Activated naive CD4-positive, alpha-beta T cell treated with anti-CD3 and anti-CD28 coated beads, Interleukin-2, amount 10 ng/mL, durations not matched to agents 7 days and 5 days (primary cell): ENCODE measurements around the gene GIPC1.
"Not testable (repeated sequence)": the region's sequence is repeated elsewhere in the genome, so short reads cannot be mapped to it uniquely, and the experiment has no call there.

Experiments
- CTCF ChIA-PET: fragments of 350-600 bp; sonication (Branson Sonifier 250); formaldehyde crosslinking; loops from one replicate; lab custom pipeline; 2021; ENCODE audit warnings: antibody characterized with exemption; lab: Charles Lee
- DNase-seq: peaks from one replicate; pipeline ENCODE4 v3.0.0-alpha.2; 2020
- H3K27ac Mint-ChIP-seq: one replicate; pipeline ENCODE4 v1.8.0; 2021; ENCODE audit warnings: mild to moderate bottlenecking, moderate library complexity, mixed read lengths
- H3K27me3 Mint-ChIP-seq: one replicate; pipeline ENCODE4 v1.8.0; 2021; ENCODE audit warnings: mild to moderate bottlenecking, mixed read lengths
- H3K36me3 Mint-ChIP-seq: one replicate; pipeline ENCODE4 v1.8.0; 2021; ENCODE audit warnings: mixed read lengths
- H3K4me1 Mint-ChIP-seq: one replicate; pipeline ENCODE4 v1.8.0; 2021; ENCODE audit warnings: mixed read lengths
- H3K4me3 Mint-ChIP-seq: one replicate; pipeline ENCODE4 v1.8.0; 2021; ENCODE audit warnings: mild to moderate bottlenecking, moderate library complexity, mixed read lengths
- H3K9me3 Mint-ChIP-seq: one replicate; pipeline ENCODE4 v1.8.0; 2021; ENCODE audit warnings: mixed read lengths

GIPC1 gene

DNA sequence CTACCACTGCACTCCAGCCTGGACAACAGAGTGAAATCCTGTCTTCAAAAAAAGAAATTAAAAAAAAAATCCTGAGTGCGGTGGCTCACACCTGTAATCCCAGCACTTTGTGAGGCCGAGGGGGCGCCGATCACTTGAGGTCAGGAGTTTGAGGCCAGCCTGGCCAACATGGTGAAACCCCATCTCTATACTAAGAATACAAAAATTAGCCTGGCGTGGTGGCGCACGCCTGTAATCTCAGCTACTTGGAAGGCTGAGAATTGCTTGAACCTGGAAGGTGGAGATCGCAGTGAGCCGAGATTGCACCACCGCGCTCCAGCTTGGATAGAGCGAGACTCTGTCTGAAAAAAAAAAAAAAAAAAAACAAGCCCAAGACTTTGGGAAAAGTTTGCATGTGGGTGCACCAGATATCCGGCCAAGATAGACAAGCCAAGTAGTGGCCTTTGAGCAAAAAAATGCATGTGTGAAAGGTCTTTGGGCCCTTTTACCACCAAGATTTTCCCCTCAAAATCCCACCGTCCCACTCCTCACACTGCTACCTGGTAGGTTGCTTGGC, 16.6 kb upstream of the GIPC1 start:
- peaks cover 41% of the 10 kb centered on the region for H3K36me3 Mint-ChIP-seq
- H3K4me3 Mint-ChIP-seq: no peak overlapping the region
- no peaks in the 10 kb centered on the region for H3K9me3 Mint-ChIP-seq
- H3K27me3 Mint-ChIP-seq: no peaks in the 10 kb centered on the region
- CTCF ChIA-PET: interaction anchor here (0.6 kb wide), 1 partner anchor 8 kb away, joined by 3 read pairs; no protein-coding TSS in a partner anchor
- no peak overlapping the region for H3K27ac Mint-ChIP-seq
- H3K4me1 Mint-ChIP-seq: peaks cover 68% of the 10 kb centered on the region
- no peak for DNase-seq

DNA sequence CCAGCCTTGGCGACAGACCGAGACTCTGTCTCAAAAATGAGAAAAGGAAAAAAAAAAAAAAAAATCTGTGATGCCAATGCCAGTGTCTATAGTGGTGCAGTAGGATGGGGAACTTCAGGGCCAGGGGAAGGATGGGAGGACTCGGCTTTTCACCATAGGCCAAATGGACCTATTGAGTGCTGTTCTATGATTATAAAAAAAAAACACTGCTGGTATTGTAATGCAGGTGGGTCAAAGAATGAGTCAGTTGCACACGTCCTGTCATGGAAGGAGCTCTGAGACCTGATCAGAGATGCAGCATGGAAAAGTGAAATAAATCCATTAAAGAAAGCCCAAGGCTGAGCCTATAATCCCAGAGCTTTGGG, 15.3 kb upstream of the GIPC1 start:
- Mint-ChIP-seq H3K4me1 (peaks cover 72% of the 10 kb centered on the region), H3K4me3 (no peak overlapping the region), H3K27ac (peak overlapping the region; percentile 56), H3K27me3 (no peaks in the 10 kb centered on the region), H3K36me3 (peaks cover 29% of the 10 kb centered on the region), H3K9me3 (no peaks in the 10 kb centered on the region)
- no peak for DNase-seq
- CTCF ChIA-PET: no interaction called here

DNA sequence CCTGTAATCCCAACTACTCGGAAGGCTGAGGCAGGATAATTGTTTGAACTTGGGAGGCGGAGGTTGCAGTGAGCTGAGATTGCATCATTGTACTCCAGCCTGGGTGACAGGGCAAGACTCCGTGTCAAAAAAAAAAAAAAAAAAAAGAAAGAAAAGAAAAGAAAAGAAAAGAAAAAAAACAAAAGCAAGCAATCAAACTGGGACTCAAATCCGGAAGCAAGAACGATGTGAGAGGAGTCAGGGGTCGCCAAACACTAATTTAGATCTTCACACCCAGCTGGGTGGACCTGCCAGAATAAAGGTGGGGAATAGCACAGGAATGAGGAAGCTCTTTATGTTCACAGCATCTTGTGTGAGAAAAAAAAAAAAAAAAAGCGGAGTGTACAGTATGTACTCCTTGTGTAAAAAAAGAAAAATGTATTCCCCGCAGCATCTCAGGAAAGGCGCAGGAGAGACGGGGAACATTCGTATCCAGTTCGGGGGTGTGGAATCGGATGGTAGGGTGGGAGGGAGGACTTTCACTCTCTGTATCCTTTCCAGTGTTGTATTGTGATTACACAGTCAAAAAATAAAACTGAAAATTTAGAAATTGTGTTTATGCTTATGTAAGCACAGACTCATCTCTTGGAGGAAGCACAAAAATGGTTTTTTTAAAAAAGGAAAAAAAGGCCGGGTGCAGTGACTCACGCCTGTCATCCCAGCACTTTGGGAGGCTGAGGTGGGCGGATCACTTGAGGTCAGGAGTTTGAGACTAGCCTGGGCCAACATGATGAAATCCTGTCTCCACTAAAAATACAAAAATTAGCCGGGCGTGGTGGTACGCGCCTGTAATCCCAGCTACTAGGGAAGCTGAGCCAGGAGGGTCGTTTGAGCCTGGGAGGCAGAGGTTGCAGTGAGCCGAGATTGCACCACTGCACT, 14.6 kb upstream of the GIPC1 start:
- peaks cover 23% of the 10 kb centered on the region for H3K36me3 Mint-ChIP-seq
- H3K27me3 Mint-ChIP-seq: peaks cover under 1% of the 10 kb centered on the region
- no peaks in the 10 kb centered on the region for H3K9me3 Mint-ChIP-seq
- no peak overlapping the region for H3K4me3 Mint-ChIP-seq
- peak overlapping the region; percentile 70 for H3K27ac Mint-ChIP-seq
- H3K4me1 Mint-ChIP-seq: peaks cover 72% of the 10 kb centered on the region
- no peak for DNase-seq
- CTCF ChIA-PET: no interaction called here

DNA sequence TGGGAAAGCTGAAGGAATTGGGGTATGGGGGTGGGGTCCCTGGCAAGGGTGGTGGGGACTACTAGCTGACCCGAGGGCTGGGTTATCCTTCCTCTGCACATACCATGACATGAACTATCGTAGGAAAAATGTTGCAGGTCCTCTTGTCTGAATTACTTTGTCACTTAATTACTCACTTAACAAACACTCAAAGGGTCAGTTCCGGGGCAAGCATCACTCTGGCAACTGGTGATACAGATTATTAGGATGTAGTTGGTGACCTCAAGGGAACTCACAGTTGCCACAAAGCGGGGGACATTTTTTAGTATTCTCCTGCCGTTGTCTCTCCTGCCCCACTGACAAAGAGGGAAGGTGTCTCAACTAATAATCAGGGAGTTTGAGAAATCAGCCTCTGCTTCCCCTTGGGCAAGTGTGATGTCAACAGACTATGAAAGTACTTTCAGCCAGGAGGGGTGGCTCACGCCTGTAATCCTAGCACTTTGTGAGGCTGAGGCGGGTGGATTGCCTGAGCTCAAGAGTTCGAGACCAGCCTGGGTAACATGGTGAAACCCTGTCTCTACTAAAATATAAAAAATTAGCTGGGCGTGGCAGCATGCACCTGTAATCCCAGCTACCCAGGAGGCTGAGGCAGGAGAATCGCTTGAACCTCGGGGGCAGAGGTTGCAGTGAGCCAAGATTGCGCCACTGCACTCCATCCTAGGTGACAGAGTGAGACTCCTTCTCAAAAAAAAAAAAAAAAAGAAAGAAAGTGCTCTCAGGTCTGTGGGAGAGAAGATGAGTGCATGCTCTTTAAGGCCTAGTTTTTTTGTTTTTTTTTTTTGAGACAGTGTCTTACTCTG, 12.0 kb upstream of the GIPC1 start:
- DNase-seq: no peak
- CTCF ChIA-PET: interaction anchor here (0.9 to 4.5 kb wide), 6 partner anchors 10 to 48 kb away, joined by 4 to 30 read pairs (median 8); no protein-coding TSS in a partner anchor
- Mint-ChIP-seq H3K9me3 (no peaks in the 10 kb centered on the region), H3K4me1 (peaks cover 72% of the 10 kb centered on the region), H3K27ac (peak overlapping the region; percentile 95), H3K36me3 (peaks cover 3% of the 10 kb centered on the region), H3K4me3 (no peak overlapping the region), H3K27me3 (peaks cover 17% of the 10 kb centered on the region)

DNA sequence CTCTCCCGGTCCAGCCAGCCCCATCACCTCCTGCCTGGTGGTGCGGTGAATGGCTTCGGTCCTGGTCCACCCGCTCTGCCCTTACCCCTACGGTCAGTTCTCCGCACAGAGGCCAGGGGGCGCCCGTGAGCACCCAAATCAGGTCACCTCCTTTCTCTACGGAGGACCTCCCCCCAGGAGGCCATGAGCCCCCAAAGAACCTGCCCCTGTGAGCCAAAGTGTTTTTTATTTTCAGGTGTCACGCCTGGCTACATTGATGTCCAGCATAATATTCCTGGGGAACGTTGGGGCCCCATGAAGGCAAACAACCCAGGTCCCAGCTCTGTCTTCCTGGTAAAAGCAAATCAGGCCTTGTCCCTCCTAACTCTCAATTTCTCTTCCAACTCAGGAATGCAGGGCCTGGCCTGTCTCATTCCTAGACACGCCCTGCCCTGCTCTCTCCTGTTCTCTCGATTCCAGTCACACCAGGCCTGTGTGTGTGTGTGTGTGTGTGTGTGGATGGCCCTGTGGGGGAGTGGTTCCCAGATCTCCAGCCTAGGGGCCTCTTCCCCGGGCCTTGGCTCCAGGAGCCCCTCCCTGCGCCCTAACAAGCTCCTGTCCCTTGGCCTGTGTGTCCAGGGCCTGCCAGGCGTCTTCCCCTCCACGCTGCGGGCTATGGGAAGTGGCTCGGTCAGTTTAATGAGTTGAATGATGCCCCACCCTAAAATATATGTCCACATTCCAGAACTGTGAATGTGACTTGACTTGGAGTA, 9.7 kb upstream of the GIPC1 start:
- Mint-ChIP-seq H3K27me3 (peaks cover 22% of the 10 kb centered on the region), H3K4me1 (peaks cover 61% of the 10 kb centered on the region), H3K36me3 (no peaks in the 10 kb centered on the region), H3K4me3 (peak overlapping the region; percentile 26), H3K27ac (peak overlapping the region; percentile 95), H3K9me3 (no peaks in the 10 kb centered on the region)
- CTCF ChIA-PET: interaction anchor here (1.3 to 4.5 kb wide), 9 partner anchors 10 to 124 kb away, joined by 3 to 39 read pairs (median 10); partner anchors contain the start of genes DNAJB1, GIPC1 and NDUFB7
- DNase-seq: peak; percentile 81

DNA sequence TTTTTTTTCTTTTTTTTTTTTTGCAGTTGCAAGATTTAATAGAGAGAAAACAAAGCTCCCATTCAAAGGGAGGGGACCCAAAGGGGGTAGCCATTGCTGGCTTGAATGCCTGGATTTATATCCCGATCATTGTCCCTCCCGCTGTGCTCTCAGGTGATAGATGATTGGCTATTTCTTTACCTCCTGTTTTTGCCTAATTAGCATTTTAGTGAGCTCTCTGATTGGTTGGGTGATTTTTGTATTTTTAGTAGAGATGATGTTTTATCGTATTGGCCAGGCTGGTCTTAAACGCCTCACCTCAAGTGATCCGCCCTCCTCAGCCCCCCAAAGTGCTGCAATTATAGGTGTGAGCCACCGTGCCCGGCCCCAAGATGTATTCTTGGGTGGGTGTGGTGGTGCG, 8.6 kb upstream of the GIPC1 start:
- H3K27ac Mint-ChIP-seq, H3K36me3 Mint-ChIP-seq, DNase-seq, H3K4me3 Mint-ChIP-seq, H3K9me3 Mint-ChIP-seq: not testable (repeated sequence)
- CTCF ChIA-PET: interaction anchor here (0.6 to 4.5 kb wide), 10 partner anchors 8 to 64 kb away, joined by 3 to 39 read pairs (median 6); partner anchors contain the start of gene DNAJB1
- Mint-ChIP-seq H3K4me1 (peaks cover 53% of the 10 kb centered on the region), H3K27me3 (peaks cover 22% of the 10 kb centered on the region)

DNA sequence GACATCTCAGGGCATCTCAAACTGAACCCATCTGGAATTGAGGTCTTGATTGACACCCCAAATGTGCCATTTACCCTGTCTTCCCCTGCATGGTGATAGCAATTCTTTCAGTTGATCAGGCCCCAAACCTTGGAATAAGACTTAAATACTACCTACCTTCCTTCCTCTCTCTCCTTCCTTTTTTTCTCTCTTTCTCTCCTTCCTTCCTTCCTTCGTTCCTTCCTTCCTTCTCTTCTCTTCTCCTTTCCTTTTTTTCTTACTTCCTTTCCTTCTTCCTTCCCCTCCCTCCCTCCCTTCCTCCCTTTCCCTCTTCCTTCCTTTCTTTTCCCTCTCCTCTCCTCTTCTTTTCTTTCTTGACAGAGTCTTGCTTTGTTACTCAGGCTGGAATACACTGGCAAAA, 7.4 kb upstream of the GIPC1 start:
- Mint-ChIP-seq H3K4me1 (peaks cover 43% of the 10 kb centered on the region), H3K27me3 (peaks cover 26% of the 10 kb centered on the region), H3K9me3 (no peaks in the 10 kb centered on the region), H3K27ac (no peak overlapping the region), H3K4me3 (no peak overlapping the region), H3K36me3 (no peaks in the 10 kb centered on the region)
- CTCF ChIA-PET: interaction anchor here (1.3 to 4.5 kb wide), 6 partner anchors 11 to 53 kb away, joined by 4 to 39 read pairs (median 8); partner anchors contain the start of gene DNAJB1
- no peak for DNase-seq

DNA sequence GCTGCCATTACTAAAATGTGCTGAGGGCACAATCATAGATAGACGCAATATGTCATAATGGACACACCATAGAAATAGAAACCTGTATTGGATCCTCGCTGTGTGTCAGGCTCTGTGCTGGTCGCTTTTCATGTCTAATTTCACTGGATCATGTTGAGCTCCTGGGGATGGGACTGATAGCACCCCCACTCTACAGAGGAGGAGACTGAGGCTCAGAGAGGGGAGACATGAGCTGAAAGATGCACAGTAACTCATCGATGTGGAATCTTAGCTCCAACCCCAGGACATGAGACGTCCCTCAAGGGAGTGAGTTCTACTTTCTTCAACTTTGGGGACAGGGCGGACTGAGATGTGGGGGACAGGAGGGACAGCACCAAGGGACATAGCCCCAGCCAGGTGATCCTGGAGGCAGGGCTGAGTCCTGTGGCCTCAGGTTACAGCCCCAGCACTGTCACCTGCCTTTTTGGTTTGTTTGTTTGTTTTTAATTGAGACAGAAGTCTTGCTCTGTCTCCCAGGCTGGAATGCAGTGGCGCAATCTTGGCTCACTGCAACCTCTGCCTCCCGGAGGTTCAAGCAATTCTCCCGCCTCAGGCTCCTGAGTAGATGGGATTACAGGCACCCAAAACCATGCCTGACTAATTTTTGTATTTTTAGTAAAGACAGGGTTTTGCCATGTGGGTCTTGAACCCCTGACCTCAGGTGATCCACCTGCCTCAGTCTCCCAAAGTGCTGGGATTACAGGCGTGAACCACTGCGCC, 6.6 kb upstream of the GIPC1 start:
- Mint-ChIP-seq H3K27ac (no peak overlapping the region), H3K9me3 (no peaks in the 10 kb centered on the region), H3K4me3 (no peak overlapping the region), H3K4me1 (peaks cover 36% of the 10 kb centered on the region), H3K36me3 (no peaks in the 10 kb centered on the region), H3K27me3 (peaks cover 33% of the 10 kb centered on the region)
- CTCF ChIA-PET: interaction anchor here (0.5 to 1.5 kb wide), 2 partner anchors 80 to 366 kb away, joined by 3 to 4 read pairs; partner anchors contain the start of gene ASF1B
- DNase-seq: no peak

DNA sequence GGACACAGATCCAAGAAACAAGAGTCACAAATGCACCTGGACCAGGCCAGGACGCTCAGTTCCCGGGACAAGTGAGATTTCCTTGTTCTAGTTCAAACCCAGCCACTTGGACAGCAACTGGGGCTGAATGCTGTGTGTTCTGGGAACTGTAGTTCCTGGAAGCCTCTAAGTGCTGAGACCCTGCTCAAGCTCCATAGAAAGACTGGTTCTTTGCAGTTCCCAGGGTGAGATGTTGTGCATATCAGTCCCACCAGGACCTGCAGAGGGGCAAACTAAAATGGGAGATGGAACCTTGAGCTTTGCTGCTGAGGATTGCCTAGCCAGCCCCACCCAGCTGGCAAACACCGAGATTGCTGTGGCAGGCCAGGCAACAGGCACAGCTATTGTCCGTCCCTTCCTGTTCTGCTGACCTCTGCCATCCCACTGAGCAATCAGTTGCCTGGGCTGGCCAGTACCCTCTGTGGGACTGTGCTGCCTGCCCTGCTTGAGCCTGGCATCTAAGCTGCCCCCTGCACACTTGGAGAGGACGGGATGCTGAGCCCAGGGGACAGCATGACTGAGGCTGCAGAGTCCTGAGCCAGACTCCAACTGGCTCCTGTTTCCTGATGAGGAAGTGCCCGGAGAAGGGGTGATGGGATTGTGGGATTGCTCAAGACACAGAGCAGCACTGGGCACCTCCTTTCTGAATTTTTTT, 1.4 kb upstream of the GIPC1 start:
- CTCF ChIA-PET: interaction anchor here (0.6 to 4.6 kb wide), 6 partner anchors 8 to 18 kb away, joined by 3 to 19 read pairs (median 4); no protein-coding TSS in a partner anchor
- H3K9me3 Mint-ChIP-seq: no peaks in the 10 kb centered on the region
- peak overlapping the region; percentile 85 for H3K4me3 Mint-ChIP-seq
- peaks cover 5% of the 10 kb centered on the region for H3K36me3 Mint-ChIP-seq
- peaks cover 33% of the 10 kb centered on the region for H3K4me1 Mint-ChIP-seq
- H3K27me3 Mint-ChIP-seq: peaks cover 28% of the 10 kb centered on the region
- DNase-seq: no peak
- H3K27ac Mint-ChIP-seq: no peak overlapping the region

DNA sequence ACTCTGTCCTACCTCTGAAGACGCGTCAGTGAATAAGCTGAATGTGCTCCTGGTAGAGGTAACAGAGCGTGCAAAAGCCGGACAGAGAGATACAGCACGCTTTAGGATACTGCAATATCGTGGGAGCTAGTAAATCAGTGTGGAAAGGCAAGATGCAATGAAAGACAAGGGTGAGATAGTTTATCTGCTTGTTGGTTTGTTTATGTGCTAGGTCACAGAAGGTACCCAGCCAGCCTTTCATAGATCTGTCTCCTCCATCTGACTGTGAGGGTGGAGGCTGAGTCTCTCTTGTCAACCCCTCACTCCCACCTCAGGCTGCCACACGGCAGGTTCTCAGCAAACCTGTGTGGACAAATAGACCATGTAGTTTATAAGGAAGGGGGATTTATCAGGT, 904 bp upstream of the GIPC1 start:
- Mint-ChIP-seq H3K27ac (peak overlapping the region; percentile 75), H3K27me3 (peaks cover 26% of the 10 kb centered on the region), H3K36me3 (peaks cover 6% of the 10 kb centered on the region), H3K9me3 (no peaks in the 10 kb centered on the region), H3K4me3 (peak overlapping the region; percentile 85), H3K4me1 (peaks cover 33% of the 10 kb centered on the region)
- CTCF ChIA-PET: interaction anchor here (1.1 to 4.6 kb wide), 4 partner anchors 9 to 17 kb away, joined by 4 to 19 read pairs (median 8); no protein-coding TSS in a partner anchor
- no peak for DNase-seq

DNA sequence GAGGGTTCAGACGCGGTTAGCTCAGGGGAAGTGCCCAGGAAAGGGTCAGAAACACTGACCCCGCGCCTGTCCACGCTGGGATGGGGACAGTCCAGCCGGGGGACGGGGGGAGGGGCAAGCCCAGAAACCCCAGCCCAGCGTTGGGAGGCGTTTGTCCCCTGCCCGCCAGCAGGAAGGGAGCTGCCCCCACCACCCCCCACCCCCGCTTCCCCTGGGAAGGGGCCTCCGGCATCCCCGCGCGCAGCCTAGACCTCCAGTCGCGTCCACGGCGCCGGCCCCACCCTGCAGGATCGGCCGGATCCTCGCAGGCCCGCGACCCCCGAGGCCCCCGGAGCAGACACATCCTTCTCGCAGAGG, 277 bp downstream of the GIPC1 start:
- Mint-ChIP-seq H3K36me3 (peaks cover 9% of the 10 kb centered on the region), H3K27ac (peak overlapping the region; percentile 84), H3K27me3 (peaks cover 26% of the 10 kb centered on the region), H3K9me3 (no peaks in the 10 kb centered on the region), H3K4me3 (peak overlapping the region; percentile 85), H3K4me1 (peaks cover 33% of the 10 kb centered on the region)
- CTCF ChIA-PET: interaction anchor here (0.6 to 4.6 kb wide), 8 partner anchors 8 to 61 kb away, joined by 3 to 19 read pairs (median 4); partner anchors contain the start of gene PTGER1
- no peak for DNase-seq
